HG02623 (cell line): ENCODE results near the gene RAB40C.
A peak's percentile ranks its signal among the peaks of the same experiment; 100 is the strongest.
"Not testable (repeated sequence)": the region's sequence is repeated elsewhere in the genome, so short reads cannot be mapped to it uniquely, and the experiment has no call there.

Experiments used
- ATAC-seq: cut with Tn5 transposase; IDR thresholded peaks from one replicate; pipeline ENCODE4 v1.9.1; 2021; ENCODE audit warnings: moderate library complexity; ENCODE audit not compliant: unreplicated experiment

The RAB40C gene

DNA sequence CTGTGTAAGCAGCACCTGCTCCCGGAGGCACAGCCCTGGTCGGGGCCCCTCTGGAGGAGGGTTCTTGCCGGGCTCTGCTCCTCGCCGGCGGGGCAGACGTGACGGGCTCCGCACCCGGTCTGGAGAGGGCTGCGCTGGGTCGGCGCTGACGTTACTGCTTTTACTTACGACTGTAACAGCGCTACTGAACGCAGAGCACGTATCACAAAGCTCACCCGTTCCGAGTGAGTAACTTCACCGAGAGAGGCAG is 1.3 kb upstream of the RAB40C start:
- ATAC-seq: no peak

DNA sequence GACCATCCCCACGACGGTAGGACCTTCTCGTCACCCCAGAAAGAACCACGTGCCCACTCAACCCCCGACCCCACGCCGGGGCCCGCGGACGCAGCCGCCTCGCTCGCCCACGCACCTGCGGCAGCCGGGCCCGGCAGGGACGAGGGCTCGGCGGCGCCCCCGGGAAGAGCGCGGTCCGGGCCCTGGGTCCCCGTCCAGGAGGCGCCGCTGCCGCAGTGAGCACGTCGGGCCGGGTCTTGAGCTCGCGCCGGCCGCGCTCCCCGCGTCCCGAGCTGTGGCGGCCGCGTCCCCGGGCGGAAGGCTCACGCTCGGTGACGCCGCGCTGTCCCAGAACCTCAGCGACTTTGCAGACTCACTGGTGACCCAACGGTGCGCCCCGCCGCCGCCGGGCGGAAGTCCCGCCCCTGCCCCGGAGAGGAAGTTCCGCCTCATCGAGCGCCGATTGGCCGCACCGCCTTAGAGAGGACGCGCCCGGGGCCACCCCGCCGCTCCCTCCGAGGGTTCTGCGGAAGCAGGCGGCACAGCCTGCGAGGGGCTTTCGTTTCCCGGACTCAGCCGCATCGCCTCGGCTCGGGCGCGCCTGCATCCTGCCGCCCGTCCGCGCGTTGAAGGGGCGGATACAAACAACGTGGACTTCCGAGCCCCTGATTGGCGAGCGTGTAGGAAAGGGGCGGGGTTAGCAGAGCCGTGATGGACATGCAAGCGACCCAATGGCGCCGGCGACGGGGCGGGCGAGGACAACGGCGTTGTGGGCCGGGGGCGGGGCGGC is 793 bp upstream of the RAB40C start:
- peak; percentile 62 for ATAC-seq

DNA sequence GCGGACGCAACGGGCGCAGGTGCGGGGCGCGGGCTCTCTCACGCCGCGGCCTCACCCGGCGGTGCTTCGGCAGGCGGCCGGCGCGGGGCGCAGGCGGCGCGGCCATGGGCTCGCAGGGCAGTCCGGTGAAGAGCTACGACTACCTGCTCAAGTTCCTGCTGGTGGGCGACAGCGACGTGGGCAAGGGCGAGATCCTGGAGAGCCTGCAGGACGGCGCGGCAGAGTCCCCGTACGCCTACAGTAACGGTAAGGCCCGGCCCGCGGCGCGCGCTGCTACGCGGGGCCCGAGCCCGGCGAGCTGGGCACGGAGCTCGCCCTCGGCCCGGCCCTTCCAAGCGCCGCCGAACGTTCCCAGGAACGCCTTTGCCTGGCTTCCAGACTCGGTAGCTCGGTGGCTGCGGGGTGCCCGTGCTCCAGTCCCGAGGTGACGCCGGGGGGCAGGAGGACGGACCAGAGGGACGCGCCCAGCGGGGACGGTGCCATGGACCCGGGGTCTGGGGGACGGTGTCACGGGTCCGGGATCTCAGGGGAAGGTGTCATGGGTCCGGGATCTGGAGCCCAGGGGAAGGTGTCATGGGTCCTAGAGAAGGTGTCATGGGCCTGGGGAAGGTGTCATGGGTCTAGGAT is 435 bp downstream of the RAB40C start:
- ATAC-seq: no peak

DNA sequence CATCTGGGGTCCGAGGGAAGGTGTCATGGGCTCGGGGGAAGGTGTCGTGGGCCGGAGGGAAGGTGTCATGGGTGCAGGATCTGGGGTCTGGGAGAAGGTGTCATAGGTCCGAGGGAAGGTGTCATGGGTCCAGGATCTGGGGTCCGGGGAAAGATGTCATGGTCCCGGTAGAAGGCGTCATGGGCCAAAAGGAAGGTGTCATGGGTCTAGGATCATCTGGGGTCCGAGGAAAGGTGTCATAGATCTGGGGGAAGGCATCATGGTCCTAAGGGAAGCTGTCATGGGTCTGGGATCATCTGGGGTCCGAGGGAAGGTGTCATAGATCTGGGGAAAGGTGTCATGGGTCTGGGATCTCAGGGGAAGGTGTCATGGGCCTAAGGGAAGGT is 942 bp downstream of the RAB40C start:
- no peak for ATAC-seq

DNA sequence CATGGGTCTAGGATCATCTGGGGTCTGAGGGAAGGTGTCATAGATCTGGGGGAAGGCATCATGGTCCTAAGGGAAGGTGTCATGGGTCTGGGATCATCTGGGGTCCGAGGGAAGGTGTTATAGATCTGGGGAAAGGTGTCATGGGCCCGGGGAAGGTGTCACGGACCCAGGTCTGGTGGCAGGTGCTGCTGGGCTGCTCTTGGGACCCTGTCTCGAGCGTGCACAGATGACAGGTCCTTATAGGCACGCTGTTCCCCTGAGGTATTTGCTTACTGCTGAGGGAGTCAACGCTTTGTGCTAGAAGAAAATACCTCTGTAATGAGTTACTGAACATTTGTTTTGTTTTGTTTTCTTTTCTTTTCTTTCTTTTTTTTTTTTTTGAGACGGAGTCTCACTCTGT is 1.4 kb downstream of the RAB40C start:
- no peak for ATAC-seq

DNA sequence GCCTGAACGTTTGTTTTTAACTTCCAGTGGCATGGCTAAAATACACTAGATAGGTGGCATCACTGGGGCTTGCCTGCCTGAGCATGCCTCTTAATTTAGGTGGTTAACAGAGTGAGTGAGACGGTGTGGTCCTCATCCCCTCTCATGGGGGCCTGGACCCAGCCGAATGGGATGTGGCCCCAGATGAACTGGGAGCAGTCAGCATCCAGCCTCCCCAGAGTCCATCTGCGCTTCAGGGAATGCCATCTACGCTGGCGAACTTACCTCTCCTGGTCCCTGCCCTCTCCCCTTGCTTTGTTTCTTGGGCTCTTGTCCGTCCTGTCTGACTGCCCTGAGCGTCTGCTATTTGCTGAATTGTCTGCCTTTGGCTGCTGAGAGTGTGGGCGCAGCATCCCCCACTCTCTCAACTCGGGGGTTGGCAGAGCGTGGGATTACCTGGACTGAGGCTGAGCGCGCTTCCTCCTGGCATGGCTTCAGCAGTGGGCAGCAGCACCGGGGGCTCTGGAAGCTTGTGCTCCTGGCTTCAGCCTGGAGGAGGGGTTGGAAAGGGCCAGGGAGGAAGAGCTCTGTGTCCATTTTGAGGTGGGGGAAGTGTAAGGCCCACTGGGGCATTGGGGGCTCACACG is 2.1 kb downstream of the RAB40C start:
- ATAC-seq: no peak

DNA sequence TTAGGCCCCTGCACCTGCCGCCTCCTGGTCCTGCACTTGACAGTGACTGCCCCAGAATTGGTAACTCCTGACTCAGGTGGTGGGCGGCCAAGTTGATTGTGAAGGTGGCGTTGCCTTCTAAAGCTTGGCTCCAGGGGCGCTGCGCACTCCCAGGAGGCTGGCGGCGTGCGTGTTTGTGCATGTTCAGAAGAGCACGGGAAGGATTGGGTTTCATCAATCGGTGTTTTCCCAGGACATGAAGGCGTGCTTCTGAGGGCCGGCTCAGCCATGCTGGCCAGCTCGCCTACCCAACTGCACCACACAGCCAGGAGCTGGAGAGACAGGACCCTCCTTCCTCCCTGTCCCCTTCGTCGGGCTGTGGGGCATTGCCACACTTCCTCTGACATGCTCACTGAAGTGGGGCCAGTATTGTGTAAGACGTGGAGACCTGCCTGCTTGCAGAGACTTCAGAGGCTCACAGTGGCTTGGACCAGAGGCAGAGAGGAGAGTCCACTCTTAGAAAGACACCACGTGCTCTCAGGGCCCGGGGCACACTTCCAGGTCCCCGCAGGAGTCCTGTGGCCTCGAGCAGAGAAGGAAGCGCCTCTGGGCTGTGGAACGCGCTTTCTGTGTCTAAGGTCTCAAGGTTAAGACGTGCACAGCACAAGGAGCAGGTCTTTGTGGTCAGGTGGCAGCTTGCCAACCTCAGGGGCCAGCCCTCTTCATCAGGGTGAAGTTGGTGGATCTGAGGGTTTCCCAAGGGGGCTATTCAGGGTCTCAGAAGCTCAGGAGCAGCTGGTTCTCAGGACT is 2.8 kb downstream of the RAB40C start:
- no peak for ATAC-seq

DNA sequence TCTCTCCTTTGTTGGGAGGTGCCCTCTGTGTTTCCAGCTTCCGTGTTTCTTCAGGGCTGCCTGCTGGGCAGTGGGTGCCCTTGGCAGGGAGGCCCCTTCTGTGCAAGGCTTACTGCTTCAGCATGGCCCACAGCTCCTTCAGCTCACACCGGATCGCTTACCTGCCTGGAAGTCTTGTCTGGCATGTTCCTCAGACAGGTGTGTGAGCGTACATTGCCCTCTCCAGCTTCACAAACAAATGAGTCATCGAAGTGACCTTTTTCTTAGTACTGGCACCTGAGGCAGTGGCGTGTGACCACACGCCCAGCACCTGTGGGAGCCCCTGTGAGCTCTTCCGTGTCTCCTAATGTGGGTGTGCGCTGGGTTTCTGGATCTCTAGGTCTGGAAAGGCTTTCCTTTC is 3.5 kb downstream of the RAB40C start:
- ATAC-seq: no peak

DNA sequence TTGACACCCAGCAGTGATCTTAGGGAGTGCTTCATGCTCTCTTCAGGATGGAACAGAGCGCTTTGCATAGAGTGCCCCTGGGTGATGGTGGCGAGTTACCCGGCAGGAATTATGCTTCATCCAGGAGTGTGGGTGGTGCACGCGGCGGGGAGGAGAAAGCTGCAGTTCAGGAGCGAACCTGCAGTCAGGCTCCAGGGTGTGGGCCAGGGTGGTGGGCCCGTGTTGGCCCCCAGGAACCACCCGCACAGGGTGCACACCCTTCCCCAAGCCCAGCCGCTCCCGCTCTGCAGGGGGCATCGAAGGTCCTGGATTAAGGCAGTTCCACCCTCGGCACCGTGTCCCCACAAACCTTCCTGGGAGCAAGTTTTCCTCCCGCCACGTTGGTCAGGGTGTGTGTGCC is 3.9 kb downstream of the RAB40C start:
- ATAC-seq: no peak

DNA sequence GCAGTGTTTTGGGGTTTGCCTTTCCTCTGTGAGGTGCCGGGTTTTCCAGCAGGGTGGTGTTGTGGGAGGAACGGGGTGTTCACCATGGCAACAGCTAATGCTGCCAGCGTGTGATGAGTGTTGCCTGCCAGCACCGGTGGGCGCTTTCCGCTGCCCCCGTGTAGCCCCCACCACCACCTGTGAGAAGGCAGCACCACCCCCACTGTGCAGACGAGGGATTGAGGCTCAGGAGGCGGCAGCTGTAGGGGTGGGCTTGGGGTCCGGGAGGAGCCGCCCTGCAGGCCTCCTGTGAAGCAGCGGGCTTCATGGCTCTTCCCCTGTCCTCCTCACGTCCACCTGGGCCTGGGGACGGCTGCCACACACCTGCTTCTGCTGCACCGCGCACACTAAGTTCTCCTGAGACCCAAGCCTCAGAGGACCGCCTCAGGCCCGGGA is 5.2 kb downstream of the RAB40C start:
- no peak for ATAC-seq

DNA sequence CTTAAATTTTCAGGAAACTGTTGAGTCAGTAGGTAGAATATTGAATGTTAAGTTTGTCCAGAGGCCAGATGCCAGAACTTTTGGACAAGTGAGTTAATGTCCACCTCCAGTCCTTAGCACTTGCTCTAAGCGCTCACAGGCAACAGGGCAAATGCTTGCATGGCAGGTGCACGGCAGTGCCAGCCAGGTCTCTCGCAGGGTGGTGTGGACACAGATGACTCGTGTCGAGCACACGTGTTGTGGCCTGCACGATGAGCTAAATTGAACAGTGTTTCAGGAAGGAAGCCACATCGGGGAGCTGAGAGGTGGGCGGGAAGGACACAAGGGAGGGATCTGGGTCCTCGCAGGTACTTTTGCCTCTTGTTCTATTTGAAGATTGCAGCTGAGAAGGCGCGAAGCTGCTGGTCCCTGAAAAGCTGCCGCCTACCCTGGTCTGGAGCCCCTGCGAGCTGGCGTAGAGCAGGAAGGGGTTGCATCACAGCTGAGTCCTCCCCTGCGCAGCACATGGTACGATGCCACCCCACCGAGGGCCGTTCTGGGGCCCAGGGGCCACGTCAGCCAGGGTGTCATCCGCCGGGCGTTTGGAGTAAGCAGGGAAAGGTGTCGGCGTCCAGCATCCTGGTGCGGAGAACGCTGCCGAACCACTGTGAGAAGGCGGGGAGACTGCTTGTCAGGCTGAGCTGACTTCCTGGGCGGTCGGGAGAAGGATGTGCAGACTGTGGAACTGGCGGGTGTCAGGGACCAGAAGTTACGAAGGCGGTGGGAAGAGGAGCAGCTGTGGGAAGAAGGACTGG is 6.3 kb downstream of the RAB40C start:
- ATAC-seq: no peak

DNA sequence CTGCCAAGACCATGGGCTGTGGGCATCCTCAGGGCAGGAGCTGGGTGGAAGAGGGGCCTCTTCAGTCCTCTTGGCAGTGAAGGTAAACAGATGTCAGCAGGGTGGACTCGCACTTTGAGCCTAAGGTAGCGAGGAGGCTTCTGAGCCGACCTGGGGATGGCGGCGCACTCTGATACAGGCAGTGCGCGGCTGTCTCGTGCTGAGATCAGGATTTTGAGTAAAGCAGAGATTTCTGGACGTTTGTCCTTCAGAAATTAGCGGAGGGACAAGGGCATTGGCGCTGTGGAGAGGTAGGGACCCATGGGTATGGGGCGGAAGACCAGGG is 6.8 kb downstream of the RAB40C start:
- no peak for ATAC-seq

DNA sequence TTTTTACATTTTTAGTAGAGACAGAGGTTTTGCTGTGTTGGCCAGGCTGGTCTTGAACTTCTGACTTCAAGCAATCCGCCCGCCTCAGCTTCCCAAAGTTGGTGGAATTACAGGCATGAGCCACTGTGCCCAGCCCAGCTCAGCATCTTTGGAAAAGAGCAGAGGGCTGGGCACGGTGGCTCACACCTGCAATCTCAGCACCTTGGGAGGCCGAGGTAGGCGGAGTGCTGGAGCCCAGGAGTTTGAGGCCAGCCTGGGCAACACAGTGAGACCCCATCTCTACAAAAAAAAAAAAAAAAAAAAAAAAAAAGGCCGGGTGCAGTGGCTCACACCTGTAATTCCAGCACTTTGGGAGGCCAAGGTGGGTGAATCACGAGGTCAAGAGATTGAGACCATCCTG is 7.8 kb downstream of the RAB40C start:
- not testable (repeated sequence) for ATAC-seq

DNA sequence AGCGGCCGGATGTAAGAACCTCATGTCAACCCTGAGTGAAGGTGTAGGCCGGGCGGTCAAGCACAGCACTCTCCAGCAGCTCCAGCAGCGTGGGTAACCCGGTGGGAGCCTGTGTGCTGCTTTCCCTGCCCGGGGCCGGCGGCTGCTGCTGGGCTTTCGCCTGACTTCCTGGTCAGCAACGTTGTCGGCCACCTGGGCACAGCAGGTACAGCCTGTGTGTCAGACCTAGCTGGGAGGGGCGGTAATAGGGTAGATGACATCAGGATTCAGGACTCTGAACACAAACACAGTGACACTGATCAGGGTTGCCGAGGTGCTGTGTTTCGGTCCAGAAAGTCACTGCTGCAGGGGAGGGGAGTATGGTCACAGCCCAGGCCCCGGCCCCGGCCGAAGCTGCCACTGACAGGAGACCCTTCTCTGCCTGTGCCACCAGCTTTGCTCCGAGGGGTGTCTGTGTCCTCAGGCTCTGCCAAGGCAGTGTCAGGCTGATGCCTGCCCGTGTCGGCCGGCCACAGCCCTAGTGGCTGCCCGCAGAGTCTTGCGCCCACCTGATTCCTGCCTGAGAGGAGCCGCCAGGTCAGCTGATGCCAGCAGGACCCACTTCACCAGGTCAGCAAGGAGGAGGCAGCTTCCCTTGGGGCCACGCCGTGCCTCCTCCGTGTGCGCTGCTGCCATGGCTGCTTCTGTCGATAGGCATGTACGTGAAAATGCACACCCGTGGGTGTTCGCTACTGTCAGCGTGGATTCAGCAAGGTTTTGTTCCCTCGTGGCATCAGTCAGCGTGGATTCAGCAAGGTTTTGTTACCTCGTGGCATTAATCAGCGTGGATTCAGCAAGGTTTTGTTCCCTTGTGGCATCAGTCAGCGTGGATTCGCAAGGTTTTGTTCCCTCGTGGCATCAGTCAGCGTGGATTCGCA is 9.2 kb downstream of the RAB40C start:
- no peak for ATAC-seq

DNA sequence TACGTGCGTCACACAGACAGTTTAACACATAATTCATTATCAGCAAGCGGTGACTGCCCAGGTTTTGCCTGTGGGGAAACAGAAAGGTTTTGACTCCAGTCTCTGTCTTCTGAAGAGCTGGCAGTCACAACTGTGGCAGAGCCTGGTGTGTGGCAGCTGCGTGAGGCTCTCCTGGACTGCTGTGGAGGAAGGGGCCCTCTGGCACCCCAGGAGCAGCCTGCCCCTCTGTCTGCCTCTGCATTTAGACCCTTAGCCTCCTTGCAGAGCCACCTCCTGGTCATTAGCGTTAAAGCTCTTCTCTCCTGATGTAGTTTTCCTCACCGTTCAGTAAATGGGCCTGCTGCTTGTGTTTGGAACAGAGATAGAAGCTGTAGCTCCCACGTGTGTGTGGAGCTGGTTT is 10.9 kb downstream of the RAB40C start:
- ATAC-seq: no peak

DNA sequence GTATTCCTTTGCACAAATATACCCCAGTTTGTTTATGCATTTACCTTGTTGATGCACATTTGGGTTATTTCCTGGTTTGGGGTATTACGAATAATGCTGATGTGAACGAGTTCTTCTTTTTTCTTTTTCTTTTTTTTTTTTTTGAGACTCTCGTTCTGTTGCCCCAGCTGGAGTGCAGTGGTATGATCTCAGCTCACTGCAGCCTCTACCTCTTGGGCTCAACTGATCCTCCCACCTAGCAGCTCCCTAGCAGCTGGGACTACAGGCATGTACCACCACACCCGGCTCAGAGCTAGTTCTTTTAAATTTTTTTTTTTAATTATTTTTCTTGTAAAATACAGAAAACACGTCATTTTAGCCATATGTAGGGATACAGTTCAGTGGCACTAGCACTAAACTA is 14.1 kb downstream of the RAB40C start:
- no peak for ATAC-seq

DNA sequence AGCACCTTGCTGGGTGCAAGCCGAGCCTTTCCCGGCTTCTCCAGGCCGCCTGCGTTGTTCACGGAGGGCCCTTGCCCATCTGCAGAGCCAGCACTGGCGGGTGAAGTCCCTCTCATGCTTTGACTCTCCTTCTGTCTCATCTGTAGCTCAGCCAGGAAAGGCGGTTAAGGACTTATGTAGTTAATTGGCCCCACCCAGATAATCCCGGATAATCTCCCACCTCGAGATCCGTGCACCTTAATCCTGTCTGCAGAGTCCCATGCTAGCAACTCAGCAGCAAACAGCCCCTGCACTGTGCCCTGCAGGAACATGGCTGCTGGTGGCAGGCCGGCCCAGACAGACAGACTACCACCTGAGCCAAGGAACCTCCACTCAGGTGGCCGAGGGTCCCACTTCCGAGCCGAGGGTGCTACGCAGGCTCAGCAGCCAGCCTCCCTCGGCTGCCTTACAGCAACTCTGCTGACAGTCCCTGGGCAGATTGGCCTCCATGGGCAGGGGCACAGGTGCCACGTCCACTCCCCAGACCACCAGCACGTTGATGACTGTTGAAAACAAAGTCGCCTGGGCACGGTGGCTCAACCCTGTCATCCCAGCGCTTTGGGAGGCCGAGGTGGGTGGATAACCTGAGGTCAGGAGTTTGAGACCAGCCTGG is 16.9 kb downstream of the RAB40C start:
- no peak for ATAC-seq

DNA sequence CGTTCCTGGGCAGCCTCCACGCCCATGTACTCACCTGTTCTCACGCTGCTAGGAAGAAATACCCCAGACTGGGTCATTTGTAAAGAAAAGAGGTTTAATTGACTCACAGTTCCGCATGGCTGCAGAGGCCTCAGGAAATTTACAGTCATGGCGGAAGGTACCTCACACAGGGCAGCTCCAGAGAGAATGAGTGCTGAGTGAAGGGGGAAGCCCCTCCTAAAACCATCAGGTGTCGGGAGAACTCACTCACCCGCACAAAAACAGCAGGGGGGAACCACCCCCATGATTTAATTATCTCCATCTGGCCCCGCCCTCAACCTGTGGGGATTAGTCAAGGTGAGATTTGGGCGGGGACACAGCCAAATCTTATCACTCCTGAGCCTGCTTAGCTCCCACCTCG is 18.2 kb downstream of the RAB40C start:
- ATAC-seq: no peak

DNA sequence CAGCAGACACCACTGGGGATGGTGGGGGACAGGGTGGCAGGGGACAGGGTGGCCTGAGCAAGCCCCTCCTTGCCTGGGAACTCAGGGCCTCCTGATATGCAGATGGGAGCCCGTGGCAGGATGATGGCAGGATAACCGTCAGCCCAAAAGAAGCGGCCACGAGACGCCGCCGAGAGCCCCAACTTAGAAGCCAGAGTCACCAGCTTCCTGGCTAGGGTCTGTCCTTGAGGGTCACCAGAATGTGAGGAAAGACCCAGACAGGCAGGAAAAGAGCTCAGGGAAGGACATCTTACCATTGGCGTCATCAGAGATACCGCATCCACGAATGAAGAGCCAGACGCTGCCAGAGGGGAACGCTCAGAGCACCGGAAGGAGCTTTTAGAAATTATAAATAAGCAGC is 19.4 kb downstream of the RAB40C start:
- no peak for ATAC-seq

DNA sequence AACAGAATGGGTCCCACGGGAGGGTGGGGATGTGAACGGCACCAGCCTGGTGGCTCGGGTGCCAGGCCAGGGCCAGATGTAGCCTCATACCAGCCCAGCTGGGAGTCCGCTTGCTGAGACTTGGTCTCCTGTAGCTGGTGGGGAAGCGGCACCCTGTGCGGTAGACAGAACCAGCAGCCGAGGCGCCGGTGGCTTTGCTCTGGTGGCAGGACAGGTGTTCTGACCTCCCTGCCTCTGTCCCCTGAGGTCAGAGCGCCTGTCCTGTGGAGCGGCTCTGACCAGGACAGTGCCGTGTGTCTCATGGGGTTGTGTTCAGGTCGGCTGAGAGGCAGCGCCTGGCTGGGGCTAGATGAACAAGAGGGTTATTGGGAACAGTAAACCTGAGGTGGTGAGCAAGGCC is 20.1 kb downstream of the RAB40C start:
- no peak for ATAC-seq
